ENCODE results near the gene PARD3B.

- TF ChIP-seq SP1 (IDR thresholded peaks at IDR 0.05) (no peak), NFRKB (IDR thresholded peaks at IDR 0.05) (no peak), ZNF384 (IDR thresholded peaks at IDR 0.05) (no peak), BHLHE40 (IDR thresholded peaks at IDR 0.05; ENCODE audit: borderline replicate concordance) (no peak)
Observed at GRCh38 chr2:205505371-205505770, 960.1 kb downstream of the PARD3B start.
